Esophagus muscularis mucosa (tissue), 4 donors: ENCODE data around the gene ANKRD11. TPM values are rescaled to one million over a fixed set of nuclear protein-coding genes. Genes with fewer than 3 reads are reported as not detected.
"Not testable (repeated sequence)": the region's sequence is repeated elsewhere in the genome, so short reads cannot be mapped to it uniquely, and the experiment has no call there.

ENCODE experiments used
- DNase-seq: peaks from one replicate; pipeline ENCODE4 v3.0.0-alpha.2; 2017; ENCODE audit errors: extremely low spot score
- H3K27ac ChIP-seq, 4 donors: fragments of 200-600 bp; sonication (generic); replicated peaks in 1 of 4; 1 replicate in 3 of 4; 2 replicates in 1 of 4; pipeline ENCODE4 v1.5.1; 2016 to 2019; ENCODE audit warnings: mild to moderate bottlenecking in 1 of 4
- H3K27me3 ChIP-seq, 4 donors: fragments of 200-600 bp; sonication (generic); one replicate each; pipeline versions ENCODE4 v1.5.1 to v1.6.0; 2016 to 2019
- H3K36me3 ChIP-seq, 4 donors: fragments of 200-600 bp; sonication (generic); one replicate each; pipeline ENCODE4 v1.5.1; 2016 to 2019
- H3K4me1 ChIP-seq, 4 donors: fragments of 200-600 bp; sonication (generic); one replicate each; pipeline ENCODE4 v1.5.1; 2016 to 2019
- H3K4me3 ChIP-seq, 4 donors: fragments of 200-600 bp; sonication (generic); 1 replicate in 2 of 4; 2 replicates in 2 of 4; pipeline ENCODE4 v1.5.1; 2016 to 2019; ENCODE audit warnings: mild to moderate bottlenecking in 4 of 4, moderate library complexity in 1 of 4
- H3K9me3 ChIP-seq, 4 donors: fragments of 200-600 bp; sonication (generic); 1 replicate in 3 of 4; 2 replicates in 1 of 4; pipeline ENCODE4 v1.5.1; 2016 to 2019
- EP300 ChIP-seq: sonication (generic); formaldehyde crosslinking; IDR thresholded peaks from one replicate; pipeline ENCODE4 v1.6.1; 2017; ENCODE audit warnings: antibody characterized with exemption
- POLR2A ChIP-seq: fragments of 450-650 bp; IDR thresholded peaks from one replicate; pipeline ENCODE4 v1.6.1; 2017; ENCODE audit warnings: antibody characterized with exemption, moderate library complexity, mild to moderate bottlenecking, low read depth
- POLR2AphosphoS5 ChIP-seq, 2 donors: sonication (generic); formaldehyde crosslinking; IDR thresholded peaks; one replicate each; pipeline ENCODE4 v1.6.1; 2017; ENCODE audit warnings: antibody characterized with exemption in 2 of 2
- WGBS: methylation state at CpG from one replicate; pipeline ENCODE4 v1.1.5; 2018; 5-methylcytosine and 5-hydroxymethylcytosine counted together
- intact Hi-C: fragments of 100-400 bp; cut with DNase I; formaldehyde crosslinking; loops from one replicate; pipeline ENCODE4 v1.15.1; 2023
- total RNA-seq, 4 donors: library from RNA; depleted of rRNA; stranded (reverse); fragments of >200 nt; gene quantifications; one replicate each; pipeline versions ENCODE4 v1.1.0 to v1.2.1, GENCODE V29; 2016
- TF ChIP-seq, protein P1 (sequence below), 3 experiments: fragments of 200-600 bp in 2 of 3; fragments of 450-650 bp in 1 of 3; sonication (generic) in 2 of 3; IDR thresholded peaks; one replicate each; pipeline ENCODE4 v1.5.1; 2017 to 2019; ENCODE audit warnings: antibody characterized with exemption in 3 of 3, mild to moderate bottlenecking in 2 of 3, moderate library complexity in 1 of 3

The ANKRD11 gene
- total RNA-seq, 4 donors from 2014 or later = 60.8 to 119 (median 105) TPM

GRCh38 chr16:89431630-89432029 is 58.7 kb downstream of the ANKRD11 start:
- no peaks in the 10 kb centered on the region for H3K36me3 ChIP-seq
- intact Hi-C loops = no loop called here
- DNase-seq = no peak
- no peaks in the 10 kb centered on the region for H3K27me3 ChIP-seq
- TF ChIP-seq POLR2A = no peak
- TF ChIP-seq POLR2AphosphoS5 (IDR thresholded peaks at IDR 0.05) = no peak
- TF ChIP-seq, protein P1, sequence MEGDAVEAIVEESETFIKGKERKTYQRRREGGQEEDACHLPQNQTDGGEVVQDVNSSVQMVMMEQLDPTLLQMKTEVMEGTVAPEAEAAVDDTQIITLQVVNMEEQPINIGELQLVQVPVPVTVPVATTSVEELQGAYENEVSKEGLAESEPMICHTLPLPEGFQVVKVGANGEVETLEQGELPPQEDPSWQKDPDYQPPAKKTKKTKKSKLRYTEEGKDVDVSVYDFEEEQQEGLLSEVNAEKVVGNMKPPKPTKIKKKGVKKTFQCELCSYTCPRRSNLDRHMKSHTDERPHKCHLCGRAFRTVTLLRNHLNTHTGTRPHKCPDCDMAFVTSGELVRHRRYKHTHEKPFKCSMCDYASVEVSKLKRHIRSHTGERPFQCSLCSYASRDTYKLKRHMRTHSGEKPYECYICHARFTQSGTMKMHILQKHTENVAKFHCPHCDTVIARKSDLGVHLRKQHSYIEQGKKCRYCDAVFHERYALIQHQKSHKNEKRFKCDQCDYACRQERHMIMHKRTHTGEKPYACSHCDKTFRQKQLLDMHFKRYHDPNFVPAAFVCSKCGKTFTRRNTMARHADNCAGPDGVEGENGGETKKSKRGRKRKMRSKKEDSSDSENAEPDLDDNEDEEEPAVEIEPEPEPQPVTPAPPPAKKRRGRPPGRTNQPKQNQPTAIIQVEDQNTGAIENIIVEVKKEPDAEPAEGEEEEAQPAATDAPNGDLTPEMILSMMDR (IDR thresholded peaks at IDR 0.05) = no peak
- no peak for TF ChIP-seq EP300
- no peaks in the 10 kb centered on the region for H3K9me3 ChIP-seq
- WGBS = 66% methylated on average over 4 of the region's 4 CpGs
- no peak overlapping the region for H3K4me3 ChIP-seq
- no peak overlapping the region for H3K27ac ChIP-seq
- H3K4me1 ChIP-seq = peaks cover 45 to 69% (median 61%) of the 10 kb centered on the region in 4 donors

GRCh38 chr16:89431158-89431584 is 59.2 kb downstream of the ANKRD11 start:
- H3K4me1 ChIP-seq = peaks cover 46 to 71% (median 63%) of the 10 kb centered on the region in 4 donors
- H3K4me3 ChIP-seq = no peak overlapping the region
- no peak overlapping the region for H3K27ac ChIP-seq
- no peaks in the 10 kb centered on the region for H3K27me3 ChIP-seq
- DNase-seq = no peak
- intact Hi-C loops = no loop called here
- no peaks in the 10 kb centered on the region for H3K36me3 ChIP-seq
- TF ChIP-seq, protein P1 (IDR thresholded peaks at IDR 0.05) = no peak
- peak in 1 of 2 donors; percentile 9 for TF ChIP-seq POLR2AphosphoS5 (IDR thresholded peaks at IDR 0.05)
- no peaks in the 10 kb centered on the region for H3K9me3 ChIP-seq
- WGBS = 43% methylated on average over 12 of the region's 12 CpGs

DNA sequence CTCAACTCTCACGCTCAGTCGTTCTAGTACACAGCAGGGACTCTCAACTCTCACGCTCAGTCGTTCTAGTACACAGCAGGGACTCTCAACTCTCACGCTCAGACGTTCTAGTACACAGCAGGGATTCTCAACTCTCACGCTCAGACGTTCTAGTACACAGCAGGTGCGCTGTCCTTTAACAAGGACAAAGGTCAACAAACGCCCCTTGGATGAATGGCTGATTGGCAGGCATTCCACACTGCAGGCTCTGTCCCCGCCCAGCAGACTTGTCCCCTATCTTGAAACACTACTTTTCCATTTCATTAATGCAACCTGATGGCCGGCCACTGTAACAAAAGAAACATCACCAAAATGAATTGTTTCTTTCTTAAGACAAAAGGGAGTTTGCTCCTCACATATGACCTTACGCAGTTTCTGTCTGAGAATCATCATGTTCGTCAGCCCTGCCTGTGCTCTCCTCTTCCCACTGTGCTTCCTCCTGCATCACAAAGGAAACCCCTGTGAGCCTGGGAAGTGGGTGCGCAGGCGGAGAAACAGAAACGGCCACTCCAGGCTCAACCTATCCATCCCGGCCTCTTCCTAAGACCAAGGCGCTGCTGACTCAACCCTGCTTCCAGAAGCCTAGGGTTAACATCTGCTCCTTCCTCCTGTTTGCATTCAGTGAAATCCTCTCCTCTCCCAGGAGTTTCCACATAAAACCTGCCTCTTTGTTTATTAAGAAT is 59.8 kb downstream of the ANKRD11 start:
- peaks cover 49 to 72% (median 65%) of the 10 kb centered on the region in 4 donors for H3K4me1 ChIP-seq
- WGBS = 81% methylated on average over 19 of the region's 19 CpGs

DNA sequence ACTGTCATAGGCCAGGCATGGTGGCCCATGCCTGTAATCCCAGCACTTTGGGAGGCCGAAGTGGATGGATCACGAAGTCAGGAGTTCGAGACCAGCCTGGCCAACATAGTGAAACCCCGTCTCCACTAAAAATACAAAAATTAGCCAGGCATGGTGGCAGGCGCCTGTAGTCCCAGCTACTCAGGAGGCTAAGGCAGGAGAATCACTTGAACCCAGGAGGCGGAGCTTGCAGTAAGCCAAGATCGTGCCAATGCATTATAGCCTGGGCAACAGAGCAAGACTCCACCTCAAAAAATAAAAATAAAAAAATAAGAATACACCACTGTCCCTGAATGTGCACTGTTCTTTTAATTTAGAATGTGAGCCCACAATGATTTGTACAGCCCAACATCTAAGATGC is 61.8 kb downstream of the ANKRD11 start:
- H3K4me1 ChIP-seq = peaks cover 40 to 68% (median 62%) of the 10 kb centered on the region in 4 donors
- H3K27ac ChIP-seq, DNase-seq, H3K4me3 ChIP-seq, H3K36me3 ChIP-seq, H3K27me3 ChIP-seq, intact Hi-C loops, H3K9me3 ChIP-seq: not testable (repeated sequence)
- WGBS = 98% methylated on average over 7 of the region's 7 CpGs

More for the DNA sequence above, 59.8 kb downstream of the ANKRD11 start:
- H3K36me3 ChIP-seq = no peaks in the 10 kb centered on the region
- no peaks in the 10 kb centered on the region for H3K27me3 ChIP-seq
- H3K9me3 ChIP-seq = no peaks in the 10 kb centered on the region
- no peak overlapping the region for H3K27ac ChIP-seq
- no peak for DNase-seq
- intact Hi-C loops = no loop called here
- H3K4me3 ChIP-seq = no peak overlapping the region
- TF ChIP-seq, protein P1 (IDR thresholded peaks at IDR 0.05) = no peak
- no peak for TF ChIP-seq POLR2AphosphoS5 (IDR thresholded peaks at IDR 0.05)
- no peak for TF ChIP-seq POLR2A
- TF ChIP-seq EP300 = no peak

- intact Hi-C loops = no loop called here
- TF ChIP-seq POLR2A (no peak), EP300 (no peak), POLR2AphosphoS5 (IDR thresholded peaks at IDR 0.05) (no peak)
- TF ChIP-seq, protein P1 (IDR thresholded peaks at IDR 0.05) = no peak
- peaks cover 43 to 68% (median 62%) of the 10 kb centered on the region in 4 donors for H3K4me1 ChIP-seq
These were observed 63.4 kb downstream of the ANKRD11 start for GRCh38 chr16:89426736-89427530.

More at GRCh38 chr16:89426736-89427530, 63.4 kb downstream of the ANKRD11 start:
- WGBS = 83% methylated on average over 10 of the region's 10 CpGs
- Histone ChIP-seq H3K27me3 (no peaks in the 10 kb centered on the region), H3K9me3 (no peaks in the 10 kb centered on the region), H3K4me3 (no peak overlapping the region), H3K36me3 (no peaks in the 10 kb centered on the region), H3K27ac (no peak overlapping the region)
- DNase-seq = no peak
